Stimulated activated CD8-positive, alpha-beta memory T cell treated with anti-CD3 and anti-CD28 coated beads, Interleukin-2, amount 100 ng/mL, for 1 hour (primary cell): ENCODE measurements around the gene XYLT1.

Experiments
- DNase-seq, 2 donors: peaks; one replicate each; pipeline ENCODE4 v3.0.0-alpha.2; 2020; ENCODE audit warnings: low read depth in 2 of 2

Gene XYLT1

DNA sequence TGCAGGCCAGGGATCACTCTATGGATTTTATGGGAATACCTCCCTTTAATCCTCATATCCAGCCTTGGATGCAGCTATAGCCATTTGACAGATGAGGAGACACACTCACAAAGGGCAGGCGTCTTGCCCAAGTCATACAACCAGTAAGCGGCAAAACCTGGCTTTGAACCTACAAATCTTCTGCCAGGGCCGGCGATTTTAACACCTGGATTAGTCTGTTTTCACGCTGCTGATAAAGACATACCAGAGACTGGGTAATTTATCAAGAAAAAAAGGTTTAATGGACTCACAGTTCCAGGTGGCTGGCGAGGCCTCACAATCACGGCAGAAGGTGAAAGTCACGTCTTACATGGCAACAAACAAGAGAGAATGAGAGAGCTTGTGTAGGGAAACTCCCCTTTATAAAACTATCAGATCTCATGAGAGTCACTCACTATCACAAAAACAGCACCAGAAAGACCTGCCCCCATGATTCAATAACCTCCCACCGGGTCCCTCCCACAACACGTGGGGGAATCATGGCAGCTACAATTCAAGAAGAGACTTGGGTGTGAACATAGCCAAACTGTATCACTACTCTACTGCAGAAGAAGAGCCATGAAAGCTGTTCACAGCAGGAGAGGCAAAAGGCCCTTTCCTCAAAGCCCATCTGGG is 67.5 kb downstream of the XYLT1 start:
- no peak for DNase-seq

DNA sequence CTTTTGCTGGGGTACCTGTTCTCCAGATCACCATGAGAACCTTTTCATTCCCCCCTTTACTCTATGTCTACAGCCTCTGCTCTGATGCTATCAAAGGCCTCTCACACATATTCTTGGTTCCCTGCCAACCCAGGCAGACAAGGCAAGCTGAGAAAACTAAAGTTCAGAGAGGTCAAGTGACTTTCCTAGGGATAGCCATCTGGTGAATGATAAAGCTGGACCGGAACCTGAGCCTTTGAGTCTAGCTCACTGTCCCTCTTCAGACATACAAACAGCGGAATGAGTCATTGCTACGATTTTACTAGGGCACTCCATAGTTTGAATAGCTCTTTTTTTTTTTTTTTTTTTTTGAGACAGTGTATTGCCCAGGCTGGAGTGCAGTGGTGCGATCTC is 73.3 kb downstream of the XYLT1 start:
- DNase-seq: no peak

GRCh38 chr16:17396762-17397498 is 73.8 kb downstream of the XYLT1 start:
- no peak for DNase-seq

DNA sequence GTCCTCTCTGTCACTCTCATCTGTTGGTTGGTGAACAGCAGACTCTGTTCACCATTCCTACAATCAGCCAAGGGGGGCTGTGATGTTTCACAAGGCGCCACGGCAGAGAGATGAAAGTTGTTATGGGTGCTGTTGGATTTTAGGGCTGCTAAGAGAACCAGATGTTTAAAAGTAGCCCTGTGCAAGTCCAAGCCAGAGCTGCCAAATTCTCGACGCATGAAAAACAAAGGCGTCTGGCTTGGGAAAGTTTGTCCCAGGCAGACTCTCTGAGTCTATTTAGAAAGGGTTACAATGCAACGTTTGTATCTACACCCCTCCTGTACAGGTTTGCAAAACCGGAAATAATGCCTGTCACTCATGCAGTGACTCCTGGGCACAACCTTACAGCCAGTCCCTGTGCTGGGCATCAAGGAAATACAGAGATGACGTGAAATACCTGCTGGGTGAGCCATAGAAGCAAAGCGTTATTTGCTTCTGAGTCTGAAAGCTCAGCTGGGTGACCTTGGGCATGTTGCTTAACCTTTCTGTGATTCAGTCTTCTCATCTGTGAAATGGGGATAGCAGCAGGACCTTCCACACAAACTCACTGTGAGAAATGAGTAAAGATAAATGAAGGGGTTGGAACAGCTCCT is 74.8 kb downstream of the XYLT1 start:
- DNase-seq: no peak

GRCh38 chr16:17392857-17393692 is 77.7 kb downstream of the XYLT1 start:
- no peak for DNase-seq

GRCh38 chr16:17392127-17392856 is 78.5 kb downstream of the XYLT1 start:
- DNase-seq: no peak

DNA sequence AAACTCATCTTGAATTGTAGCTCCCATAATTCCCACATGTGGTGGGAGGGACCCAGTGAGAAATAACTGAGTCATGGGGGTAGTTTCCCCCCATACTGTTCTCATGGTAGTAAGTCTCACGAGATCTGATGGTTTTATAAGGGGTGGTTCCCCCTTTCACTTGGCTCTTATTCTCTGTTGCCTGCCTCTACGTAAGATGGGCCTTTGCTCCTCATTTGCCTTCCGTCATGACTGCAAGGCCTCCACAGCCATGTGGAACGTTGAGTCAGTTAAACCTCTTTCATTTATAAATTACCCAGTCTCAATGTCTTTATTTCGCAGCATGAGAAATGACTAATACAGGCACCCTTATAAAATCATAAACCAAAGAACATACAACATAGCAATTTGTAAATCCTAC is 79.0 kb downstream of the XYLT1 start:
- no peak for DNase-seq

GRCh38 chr16:17389384-17389783 is 81.4 kb downstream of the XYLT1 start:
- no peak for DNase-seq

DNA sequence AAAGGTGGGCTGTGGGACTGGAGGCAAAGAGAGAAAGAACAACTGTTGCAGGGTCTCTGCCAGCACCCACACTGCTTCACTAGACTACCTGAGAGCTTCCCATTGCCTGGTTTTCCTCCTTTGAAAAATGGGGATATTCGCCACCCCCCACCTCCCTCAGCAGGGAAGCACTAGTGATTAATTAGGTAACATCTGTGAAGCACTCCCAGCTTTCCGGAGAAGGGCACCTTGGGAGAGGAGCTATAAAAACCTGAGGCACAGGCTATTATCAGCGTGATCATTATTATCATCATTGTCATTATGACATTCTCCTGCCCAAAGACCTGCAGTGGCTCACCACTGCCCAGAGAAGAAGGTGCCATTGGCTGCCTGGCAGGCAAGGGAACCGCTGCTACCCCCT is 83.5 kb downstream of the XYLT1 start:
- no peak for DNase-seq

DNA sequence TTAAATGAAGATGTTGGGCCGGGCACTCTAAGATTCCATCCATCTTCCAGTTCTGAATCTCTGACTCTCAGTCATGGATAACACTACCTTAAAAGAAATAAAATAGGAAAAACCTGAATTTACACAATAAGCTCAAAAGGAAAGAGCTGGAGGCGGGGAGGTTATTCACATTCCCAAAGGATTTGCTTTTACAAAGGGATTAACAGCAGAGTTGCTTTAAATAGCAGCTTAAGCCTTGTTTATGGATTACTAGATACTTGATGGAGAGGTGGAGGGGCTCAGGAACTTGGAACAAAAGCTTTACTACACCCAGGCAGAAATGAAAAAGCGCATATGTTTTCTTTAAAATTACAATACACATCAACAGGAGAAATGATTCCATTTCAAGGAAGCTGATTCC is 84.5 kb downstream of the XYLT1 start:
- DNase-seq: no peak

GRCh38 chr16:17384471-17384870 is 86.3 kb downstream of the XYLT1 start:
- no peak for DNase-seq

DNA sequence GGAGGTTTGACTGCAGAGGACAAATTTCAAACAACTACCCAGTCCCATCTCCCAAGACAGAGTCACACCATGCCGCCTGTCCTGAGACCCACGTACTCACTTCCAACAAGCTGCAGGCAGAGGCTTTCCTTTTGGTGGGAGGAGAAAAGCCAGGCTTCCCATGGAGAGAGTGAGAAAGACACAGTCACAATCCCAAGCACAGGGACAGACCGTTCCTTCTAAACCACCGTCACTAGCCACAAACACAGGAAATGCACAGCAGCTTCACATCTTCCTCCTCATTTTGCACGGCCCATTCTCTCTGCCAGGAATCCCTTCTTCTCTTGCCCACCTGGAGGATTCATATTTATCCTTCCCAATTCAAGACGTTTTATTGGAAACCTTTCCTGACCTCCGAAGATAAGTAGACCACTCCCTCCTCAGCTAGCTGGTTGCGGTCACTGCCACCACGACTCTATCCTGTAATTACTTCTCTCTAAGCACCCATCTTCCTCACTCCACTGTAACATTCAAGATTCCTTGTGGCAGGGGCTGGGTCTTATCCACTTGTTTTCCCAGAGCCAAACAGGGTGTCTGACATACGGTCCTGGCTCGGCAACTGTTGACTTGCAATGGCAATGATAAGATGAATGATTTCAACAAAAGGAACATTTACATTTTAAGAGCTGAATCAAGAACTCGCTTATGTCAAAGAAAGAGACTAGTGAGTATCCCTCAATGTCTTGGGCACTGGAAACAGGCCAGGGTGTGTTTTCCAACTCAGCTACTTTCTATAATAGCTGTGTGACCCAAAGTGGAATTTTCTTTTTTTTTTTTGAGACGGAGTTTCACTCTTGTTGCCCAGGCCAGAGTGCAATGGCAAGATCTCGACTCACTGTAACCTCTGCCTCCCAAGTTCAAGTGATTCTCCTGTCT is 87.6 kb downstream of the XYLT1 start:
- no peak for DNase-seq

GRCh38 chr16:17382514-17382913 is 88.2 kb downstream of the XYLT1 start:
- DNase-seq: no peak

GRCh38 chr16:17381784-17382183 is 89.0 kb downstream of the XYLT1 start:
- DNase-seq: no peak

- DNase-seq: no peak
Observed at GRCh38 chr16:17380613-17381012, 90.1 kb downstream of the XYLT1 start.

DNA sequence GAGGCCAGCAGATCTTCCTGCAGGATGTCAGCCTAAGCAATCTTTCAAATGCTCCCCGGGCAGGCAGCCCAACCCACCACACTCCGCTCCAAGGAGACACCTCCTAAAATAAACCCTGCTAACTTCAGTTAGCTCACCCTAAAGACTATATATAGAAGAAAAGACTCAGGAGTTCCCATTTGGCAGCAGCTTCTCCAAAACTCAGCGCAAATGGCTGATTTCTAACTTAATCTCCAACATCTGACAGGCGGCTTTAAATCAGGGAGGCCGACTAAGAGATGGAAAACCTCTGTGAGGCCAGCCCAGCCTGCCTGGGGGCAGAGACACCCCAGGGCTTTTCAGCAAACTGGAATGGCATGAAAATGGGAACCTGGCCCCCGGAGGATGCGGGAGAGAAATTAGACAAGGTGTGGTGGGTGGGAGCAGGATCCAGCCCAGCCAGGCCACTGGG is 91.6 kb downstream of the XYLT1 start:
- DNase-seq: no peak

- DNase-seq: no peak
Observed at GRCh38 chr16:17377360-17378324, 93.1 kb downstream of the XYLT1 start.

- DNase-seq: no peak
Observed at GRCh38 chr16:17375461-17376304, 95.1 kb downstream of the XYLT1 start.
